H1 (cell line): Measurements from ENCODE around the gene TNFRSF1A. TPM values are rescaled to one million over a fixed set of nuclear protein-coding genes. Genes with fewer than 3 reads are reported as not detected.

Experiments
- BRCA1 ChIP-seq: IDR thresholded peaks from 2 replicates; pipeline ENCODE4 v1.6.1; 2012; ENCODE audit warnings: low read depth, low read length, improper control_type of control experiment
- CBX5 ChIP-seq: fragments of 300-800, 300-1000 bp; sonication (generic); IDR thresholded peaks from 2 replicates; pipeline ENCODE4 v1.7.1; 2016; ENCODE audit warnings: antibody characterized with exemption, low read length, low read depth
- CEBPB ChIP-seq: IDR thresholded peaks from 2 replicates; pipeline ENCODE4 v1.6.1; 2012; ENCODE audit warnings: low read depth, low read length
- CHD2 ChIP-seq: IDR thresholded peaks from 2 replicates; pipeline ENCODE4 v1.6.1; 2012; ENCODE audit warnings: low read length, improper control_type of control experiment
- CREB1 ChIP-seq: IDR thresholded peaks from 2 replicates; pipeline ENCODE4 v1.6.1; 2012; ENCODE audit warnings: inconsistent platforms
- E2F6 ChIP-seq: IDR thresholded peaks from 2 replicates; pipeline ENCODE4 v1.6.1; 2012; ENCODE audit warnings: inconsistent platforms
- EGR1 ChIP-seq: IDR thresholded peaks from 2 replicates; pipeline ENCODE4 v1.6.1; 2011; ENCODE audit warnings: low read depth, low read length, borderline replicate concordance
- EP300 ChIP-seq, 2 experiments: IDR thresholded peaks; 1 replicate in 1 of 2; 2 replicates in 1 of 2; pipeline ENCODE4 v1.6.1; 2011 to 2012; ENCODE audit warnings: low read depth in 2 of 2, low read length in 2 of 2, mild to moderate bottlenecking in 2 of 2, borderline replicate concordance in 1 of 2, inconsistent platforms in 1 of 2, moderate library complexity in 1 of 2
- GABPA ChIP-seq: IDR thresholded peaks from 2 replicates; pipeline ENCODE4 v1.6.1; 2011; ENCODE audit warnings: mild to moderate bottlenecking, low read length, moderate library complexity, borderline replicate concordance; ENCODE audit not compliant: insufficient read depth
- HDAC6 ChIP-seq: IDR thresholded peaks from one replicate; pipeline ENCODE4 v1.7.1; 2012; ENCODE audit warnings: low read depth, mild to moderate bottlenecking, inconsistent platforms, low read length, moderate library complexity
- KDM4A ChIP-seq: IDR thresholded peaks from one replicate; pipeline ENCODE4 v1.7.1; 2012; ENCODE audit warnings: low read depth, mild to moderate bottlenecking, moderate library complexity, low read length, inconsistent platforms; ENCODE audit not compliant: severe bottlenecking
- NANOG ChIP-seq: IDR thresholded peaks from 2 replicates; pipeline ENCODE4 v1.6.1; 2011; ENCODE audit warnings: low read length, low read depth, mild to moderate bottlenecking, inconsistent platforms; ENCODE audit not compliant: insufficient read depth, poor library complexity, severe bottlenecking
- NRF1 ChIP-seq: IDR thresholded peaks from 2 replicates; pipeline ENCODE4 v1.6.1; 2011; ENCODE audit warnings: mild to moderate bottlenecking, low read depth, low read length, improper control_type of control experiment
- POU5F1 ChIP-seq: IDR thresholded peaks from 2 replicates; pipeline ENCODE4 v1.6.1; 2011; ENCODE audit warnings: low read depth, mild to moderate bottlenecking, low read length, moderate library complexity
- RAD21 ChIP-seq, 2 experiments: IDR thresholded peaks in 1 of 2; conservative IDR thresholded peaks in 1 of 2; 2 replicates each; pipeline ENCODE4 v1.6.1; 2011; ENCODE audit warnings: low read depth in 2 of 2, low read length in 2 of 2, improper control_type of control experiment in 1 of 2, inconsistent platforms in 1 of 2, mild to moderate bottlenecking in 1 of 2, moderate library complexity in 1 of 2
- SIRT6 ChIP-seq: IDR thresholded peaks from one replicate; pipeline ENCODE4 v1.7.1; 2012; ENCODE audit warnings: low read length, inconsistent platforms
- SIX5 ChIP-seq: IDR thresholded peaks from 2 replicates; pipeline ENCODE4 v1.6.1; 2011; ENCODE audit warnings: mild to moderate bottlenecking, low read depth, low read length
- SP1 ChIP-seq: IDR thresholded peaks from 2 replicates; pipeline ENCODE4 v1.6.1; 2011; ENCODE audit warnings: low read depth, low read length
- SP2 ChIP-seq: IDR thresholded peaks from 2 replicates; pipeline ENCODE4 v1.6.1; 2012; ENCODE audit warnings: mild to moderate bottlenecking, low read length, inconsistent platforms
- SP4 ChIP-seq: IDR thresholded peaks from 2 replicates; pipeline ENCODE4 v1.6.1; 2012; ENCODE audit warnings: low read length, inconsistent platforms
- SUZ12 ChIP-seq: fragments of 200-600 bp; sonication (generic); IDR thresholded peaks from 2 replicates; pipeline ENCODE4 v1.6.1; 2012; ENCODE audit warnings: mild to moderate bottlenecking, inconsistent platforms, low read length, moderate library complexity, mixed read lengths
- TAF7 ChIP-seq: optimal IDR thresholded peaks from 2 replicates; pipeline ENCODE3; 2011; ENCODE audit warnings: low read depth, mild to moderate bottlenecking, inconsistent platforms, low read length, moderate library complexity, borderline replicate concordance
- TCF12 ChIP-seq: IDR thresholded peaks from 2 replicates; pipeline ENCODE4 v1.6.1; 2011; ENCODE audit warnings: low read depth, mild to moderate bottlenecking, low read length
- ZNF274 ChIP-seq: IDR thresholded peaks from 2 replicates; pipeline ENCODE4 v1.7.0; 2012; ENCODE audit warnings: low read length, borderline replicate concordance; ENCODE audit errors: extremely low read depth
- polyA plus RNA-seq, 7 experiments: library from polyadenylated mRNA; depleted of rRNA in 3 of 7; stranded (reverse) in 5 of 7; unstranded in 2 of 7; fragments of >200 nt in 5 of 7; fragments of 200-250 nt in 2 of 7; gene quantifications; 1 replicate in 5 of 7; 2 replicates in 1 of 7; 4 replicates in 1 of 7; pipeline versions ENCODE4 v1.2.1 to v1.2.3, GENCODE V29; 2011 to 2013; ENCODE audit warnings: missing spikeins in 2 of 7, mixed read lengths in 2 of 7
- total RNA-seq: library from RNA; stranded (reverse); fragmentation: NEBNext Ultra II Directional; extraction: Animal tissue kit (Norgen Biotek cat#: 25700); gene quantifications from 2 replicates; pipeline ENCODE4 v1.2.1, GENCODE V29; 2021

Gene TNFRSF1A
- total and polyA plus RNA-seq, 2 of the 8 experiments (the other 6 are each of a cell fraction or from before 2014, with no cell fraction given) = 28.7 to 42.1 TPM

- TF ChIP-seq NRF1 (no peak), SP1 (peak; percentile 77), E2F6 (peak; percentile 32), NANOG (no peak), KDM4A (no peak), POU5F1 (no peak), HDAC6 (no peak), TCF12 (no peak; the same call in 1 of the 2 replicates), SP4 (no peak), EGR1 (peak; percentile 86), TAF7 (peak; percentile 60), SIX5 (no peak), RAD21 (IDR thresholded peaks at IDR 0.05 in 1 of 2, conservative IDR thresholded peaks at IDR 0.05 in 1 of 2; ENCODE audit: low read depth in 2 of 2, low read length in 2 of 2) (peak in 1 of 2 experiments; percentile 5; a peak in 1 of 4 replicates), BRCA1 (no peak), CREB1 (no peak), EP300 (IDR thresholded peaks at IDR 0.05; ENCODE audit: borderline replicate concordance in 1 of 2, low read depth in 2 of 2, low read length in 2 of 2) (peak in 1 of 2 experiments; percentile 51; a peak in 1 of 3 replicates), SIRT6 (no peak), CHD2 (no peak), ZNF274 (no peak), CBX5 (no peak), SUZ12 (0 out of 2 replicates have a peak, but pooled peaks have one; percentile 11), CEBPB (no peak), GABPA (no peak), SP2 (no peak)
Observed at GRCh38 chr12:6336079-6336888, 5.6 kb downstream of the TNFRSF1A start (continued).
